Upper lobe of left lung (tissue), 6 donors: ENCODE measurements around the gene SULT2B1. TPM values are rescaled to one million over a fixed set of nuclear protein-coding genes. Genes with fewer than 3 reads are reported as not detected.
"Not testable (repeated sequence)": the region's sequence is repeated elsewhere in the genome, so short reads cannot be mapped to it uniquely, and the experiment has no call there.

ENCODE experiments used
- ATAC-seq, 2 donors: fragments of 200-7000 bp; cut with Tn5 transposase; one replicate each; pipeline ENCODE4 v1.9.1; 2022; ENCODE audit warnings: mild to moderate bottlenecking in 2 of 2, moderate library complexity in 2 of 2; ENCODE audit not compliant: low FRiP score in 2 of 2
- DNase-seq, 2 donors: peaks; one replicate each; pipeline ENCODE4 v3.0.0-alpha.2; 2019 to 2020
- H3K27ac ChIP-seq, 4 donors: fragments of 200-600 bp; sonication (generic); one replicate each; pipeline ENCODE4 v1.5.1; 2016 to 2019
- H3K27me3 ChIP-seq, 4 donors: fragments of 200-600 bp; sonication (generic); one replicate each; pipeline ENCODE4 v1.5.1; 2017 to 2019
- H3K36me3 ChIP-seq, 4 donors: fragments of 200-600 bp; sonication (generic); one replicate each; pipeline ENCODE4 v1.5.1; 2016 to 2019
- H3K4me1 ChIP-seq, 4 donors: fragments of 200-600 bp; sonication (generic); one replicate each; pipeline ENCODE4 v1.5.1; 2018 to 2019
- H3K4me3 ChIP-seq, 4 donors: fragments of 200-600 bp; sonication (generic); one replicate each; pipeline ENCODE4 v1.5.1; 2017 to 2019; ENCODE audit warnings: mild to moderate bottlenecking in 2 of 4, moderate library complexity in 1 of 4
- H3K9me3 ChIP-seq, 4 donors: fragments of 200-600 bp; sonication (generic); one replicate each; pipeline ENCODE4 v1.5.1; 2018 to 2019
- EP300 ChIP-seq, 4 donors: sonication (generic); formaldehyde crosslinking; IDR thresholded peaks; one replicate each; pipeline ENCODE4 v1.5.1; 2017; ENCODE audit warnings: antibody characterized with exemption in 4 of 4, control low read depth in 2 of 4
- POLR2A ChIP-seq, 4 donors: fragments of 450-650 bp; IDR thresholded peaks; one replicate each; pipeline ENCODE4 v1.5.1; 2016 to 2017; ENCODE audit warnings: antibody characterized with exemption in 4 of 4, mild to moderate bottlenecking in 2 of 4
- POLR2AphosphoS5 ChIP-seq, 2 donors: sonication (generic); formaldehyde crosslinking; IDR thresholded peaks; one replicate each; pipeline ENCODE4 v1.5.1; 2017; ENCODE audit warnings: antibody characterized with exemption in 2 of 2
- WGBS, 2 donors: methylation state at CpG; one replicate each; pipeline ENCODE4 v1.1.5; 2017 to 2018; 5-methylcytosine and 5-hydroxymethylcytosine counted together
- total RNA-seq, 6 donors: library from RNA; depleted of rRNA in 4 of 6; stranded (reverse); fragments of >200 nt in 4 of 6; gene quantifications; one replicate each; pipeline versions ENCODE4 v1.1.0 to v1.2.1, GENCODE V29; 2016 to 2021
- TF ChIP-seq, protein P1 (sequence below), 6 experiments: fragments of 450-650 bp in 4 of 6; fragments of 200-600 bp in 2 of 6; sonication (generic) in 2 of 6; IDR thresholded peaks; one replicate each; pipeline ENCODE4 v1.5.1; 2016 to 2019; ENCODE audit warnings: antibody characterized with exemption in 6 of 6
- donor health status: DM: no; HTN: no; CAD: no; lungs with moderate emphysema.
- donor health status: DM: no; HTN: yes; CAD: no; lungs with severe emphysema.

SULT2B1 gene
- total RNA-seq, 6 donors from 2014 or later, result 10.5 to 19.6 (median 15.2) TPM

DNA sequence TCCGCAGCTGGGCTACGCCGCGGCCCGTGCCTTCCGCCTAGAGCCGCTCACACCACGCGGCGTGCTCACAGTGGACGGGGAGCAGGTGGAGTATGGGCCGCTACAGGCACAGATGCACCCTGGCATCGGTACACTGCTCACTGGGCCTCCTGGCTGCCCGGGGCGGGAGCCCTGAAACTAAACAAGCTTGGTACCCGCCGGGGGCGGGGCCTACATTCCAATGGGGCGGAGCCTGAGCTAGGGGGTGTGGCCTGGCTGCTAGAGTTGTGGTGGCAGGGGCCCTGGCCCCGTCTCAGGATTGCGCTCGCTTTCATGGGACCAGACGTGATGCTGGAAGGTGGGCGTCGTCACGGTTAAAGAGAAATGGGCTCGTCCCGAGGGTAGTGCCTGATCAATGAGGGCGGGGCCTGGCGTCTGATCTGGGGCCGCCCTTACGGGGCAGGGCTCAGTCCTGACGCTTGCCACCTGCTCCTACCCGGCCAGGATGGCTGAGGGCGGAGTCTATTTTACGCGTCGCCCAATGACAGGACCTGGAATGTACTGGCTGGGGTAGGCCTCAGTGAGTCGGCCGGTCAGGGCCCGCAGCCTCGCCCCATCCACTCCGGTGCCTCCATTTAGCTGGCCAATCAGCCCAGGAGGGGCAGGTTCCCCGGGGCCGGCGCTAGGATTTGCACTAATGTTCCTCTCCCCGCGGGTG lies 77.8 kb downstream of the SULT2B1 start:
- peak; percentile 24 to 87 for DNase-seq

DNA sequence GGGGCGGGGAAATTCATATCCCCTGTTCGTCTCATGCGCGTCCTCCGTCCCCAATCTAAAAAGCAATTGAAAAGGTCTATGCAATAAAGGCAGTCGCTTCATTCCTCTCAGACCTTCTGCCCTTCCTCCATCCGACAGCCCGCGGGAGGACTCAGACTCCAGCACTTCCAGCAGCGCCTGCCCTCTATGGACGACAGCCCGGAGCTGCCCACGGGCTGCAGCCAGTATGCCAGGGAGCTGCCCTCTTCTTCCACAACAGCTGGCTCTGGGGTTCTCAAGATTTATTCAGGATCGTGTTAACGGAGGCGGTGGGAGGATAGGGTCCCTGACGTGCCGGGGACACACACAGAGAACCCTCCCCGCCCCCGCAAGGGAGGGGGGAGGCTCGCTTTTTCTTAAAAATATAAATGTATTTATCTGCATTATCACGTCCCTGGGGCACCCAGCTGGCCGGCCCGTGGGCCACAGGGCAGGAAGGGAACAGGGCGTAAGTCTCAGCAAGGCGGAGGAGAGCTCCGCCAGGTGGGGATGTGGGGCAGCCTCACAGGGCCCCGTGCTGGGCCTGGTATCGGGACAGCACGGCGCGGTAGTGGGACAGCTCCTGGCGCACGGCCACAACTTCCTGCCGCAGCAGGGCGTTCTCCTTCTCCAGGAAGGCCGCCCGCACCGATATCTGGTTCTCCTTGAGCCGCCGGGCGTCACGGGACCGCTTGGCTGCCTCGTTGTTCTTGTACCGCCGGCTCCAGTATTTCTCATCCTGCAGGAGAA lies 78.5 kb downstream of the SULT2B1 start:
- TF ChIP-seq EP300 (IDR thresholded peaks at IDR 0.05) (no peak), POLR2A (IDR thresholded peaks at IDR 0.05) (no peak), POLR2AphosphoS5 (IDR thresholded peaks at IDR 0.05) (peak; percentile 50 to 63)
- TF ChIP-seq, protein P1, sequence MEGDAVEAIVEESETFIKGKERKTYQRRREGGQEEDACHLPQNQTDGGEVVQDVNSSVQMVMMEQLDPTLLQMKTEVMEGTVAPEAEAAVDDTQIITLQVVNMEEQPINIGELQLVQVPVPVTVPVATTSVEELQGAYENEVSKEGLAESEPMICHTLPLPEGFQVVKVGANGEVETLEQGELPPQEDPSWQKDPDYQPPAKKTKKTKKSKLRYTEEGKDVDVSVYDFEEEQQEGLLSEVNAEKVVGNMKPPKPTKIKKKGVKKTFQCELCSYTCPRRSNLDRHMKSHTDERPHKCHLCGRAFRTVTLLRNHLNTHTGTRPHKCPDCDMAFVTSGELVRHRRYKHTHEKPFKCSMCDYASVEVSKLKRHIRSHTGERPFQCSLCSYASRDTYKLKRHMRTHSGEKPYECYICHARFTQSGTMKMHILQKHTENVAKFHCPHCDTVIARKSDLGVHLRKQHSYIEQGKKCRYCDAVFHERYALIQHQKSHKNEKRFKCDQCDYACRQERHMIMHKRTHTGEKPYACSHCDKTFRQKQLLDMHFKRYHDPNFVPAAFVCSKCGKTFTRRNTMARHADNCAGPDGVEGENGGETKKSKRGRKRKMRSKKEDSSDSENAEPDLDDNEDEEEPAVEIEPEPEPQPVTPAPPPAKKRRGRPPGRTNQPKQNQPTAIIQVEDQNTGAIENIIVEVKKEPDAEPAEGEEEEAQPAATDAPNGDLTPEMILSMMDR (IDR thresholded peaks at IDR 0.05), result peak in 2 of 6 experiments; percentile 19 to 28
- Histone ChIP-seq H3K36me3 (peaks cover 0 to 25% (median 6%) of the 10 kb centered on the region in 4 donors), H3K9me3 (no peaks in the 10 kb centered on the region), H3K4me3 (peak overlapping the region in 1 of 4 donors; percentile 4), H3K4me1 (peaks cover 53 to 61% (median 56%) of the 10 kb centered on the region in 4 donors), H3K27me3 (no peaks in the 10 kb centered on the region), H3K27ac (peak overlapping the region; percentile 70 to 94 (median 78))
- 34 to 35% methylated on average over 34 to 46 of the region's 47 CpGs for WGBS, 2 donors
- DNase-seq (peak; percentile 80 to 88), ATAC-seq (no peak)

More for the DNA sequence above, 77.8 kb downstream of the SULT2B1 start:
- 66 to 77% methylated on average over 32 to 40 of the region's 48 CpGs for WGBS, 2 donors
- Histone ChIP-seq H3K9me3 (no peaks in the 10 kb centered on the region), H3K36me3 (peaks cover 0 to 25% (median 6%) of the 10 kb centered on the region in 4 donors), H3K4me3 (no peak overlapping the region), H3K4me1 (peaks cover 50 to 61% (median 57%) of the 10 kb centered on the region in 4 donors), H3K27ac (peak overlapping the region; percentile 70 to 94 (median 78)), H3K27me3 (no peaks in the 10 kb centered on the region)
- TF ChIP-seq POLR2A (IDR thresholded peaks at IDR 0.05) (no peak), EP300 (IDR thresholded peaks at IDR 0.05) (no peak), POLR2AphosphoS5 (IDR thresholded peaks at IDR 0.05) (no peak)
- TF ChIP-seq, protein P1 (IDR thresholded peaks at IDR 0.05), result no peak
- peak in 1 of 2 donors; percentile 0 for ATAC-seq

DNA sequence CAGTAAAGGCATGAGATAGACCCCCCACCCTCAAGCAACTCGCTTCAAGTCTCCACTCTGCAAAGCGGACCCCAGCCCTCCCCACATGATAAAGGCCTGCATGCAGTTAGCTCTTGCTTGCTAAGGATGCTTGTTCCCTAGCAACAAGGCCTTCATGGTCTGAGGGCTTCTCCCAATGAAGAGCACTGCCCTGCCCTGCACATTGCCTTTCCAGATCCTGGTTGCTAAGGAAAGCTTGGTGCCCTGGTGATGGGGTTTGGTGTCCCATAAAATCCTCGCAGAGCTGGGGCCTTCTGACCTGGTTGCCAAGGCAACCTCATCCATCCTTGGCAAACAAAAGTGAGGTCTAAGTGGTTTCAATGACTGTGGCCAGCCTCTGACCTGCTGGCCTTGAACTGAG lies 79.3 kb downstream of the SULT2B1 start:
- DNase-seq, result no peak
- H3K27ac ChIP-seq, result peak overlapping the region; percentile 70 to 97 (median 89)
- H3K4me1 ChIP-seq, result peaks cover 59 to 68% (median 62%) of the 10 kb centered on the region in 4 donors
- ATAC-seq, result no peak
- peaks cover 0 to 19% (median 3%) of the 10 kb centered on the region in 4 donors for H3K36me3 ChIP-seq
- H3K9me3 ChIP-seq, result no peaks in the 10 kb centered on the region
- no peak overlapping the region for H3K4me3 ChIP-seq
- TF ChIP-seq EP300 (IDR thresholded peaks at IDR 0.05), result no peak
- no peaks in the 10 kb centered on the region for H3K27me3 ChIP-seq
- WGBS, 2 donors, result 67 to 80% methylated on average over 1 to 3 of the region's 3 CpGs

DNA sequence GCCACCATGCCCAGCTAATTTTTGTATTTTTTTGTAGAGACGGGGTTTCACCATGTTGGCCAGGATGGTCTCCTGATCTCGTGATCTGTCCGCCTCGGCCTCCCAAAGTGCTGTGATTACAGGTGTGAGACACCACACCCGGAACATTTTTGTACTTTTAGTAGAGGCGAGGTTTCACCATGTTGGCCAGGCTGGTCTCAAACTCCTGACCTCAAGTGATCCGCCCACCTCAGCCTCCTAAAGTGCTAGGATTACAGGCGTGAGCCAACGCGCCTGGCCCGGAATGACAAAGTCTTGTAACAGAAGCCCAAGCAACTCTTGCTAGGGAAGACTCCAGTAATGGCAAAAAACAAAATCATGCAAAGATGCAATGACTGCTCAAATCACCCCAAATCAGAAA lies 80.3 kb downstream of the SULT2B1 start:
- 93 to 95% methylated on average over 11 of the region's 11 CpGs for WGBS, 2 donors
- H3K27me3 ChIP-seq, H3K9me3 ChIP-seq, H3K4me3 ChIP-seq, DNase-seq, ATAC-seq: not testable (repeated sequence)
- peaks cover 67 to 76% (median 71%) of the 10 kb centered on the region in 4 donors for H3K4me1 ChIP-seq
- H3K36me3 ChIP-seq, result peaks cover 0 to 13% (median 2%) of the 10 kb centered on the region in 4 donors
- peak overlapping the region; percentile 77 to 97 (median 93) for H3K27ac ChIP-seq

DNA sequence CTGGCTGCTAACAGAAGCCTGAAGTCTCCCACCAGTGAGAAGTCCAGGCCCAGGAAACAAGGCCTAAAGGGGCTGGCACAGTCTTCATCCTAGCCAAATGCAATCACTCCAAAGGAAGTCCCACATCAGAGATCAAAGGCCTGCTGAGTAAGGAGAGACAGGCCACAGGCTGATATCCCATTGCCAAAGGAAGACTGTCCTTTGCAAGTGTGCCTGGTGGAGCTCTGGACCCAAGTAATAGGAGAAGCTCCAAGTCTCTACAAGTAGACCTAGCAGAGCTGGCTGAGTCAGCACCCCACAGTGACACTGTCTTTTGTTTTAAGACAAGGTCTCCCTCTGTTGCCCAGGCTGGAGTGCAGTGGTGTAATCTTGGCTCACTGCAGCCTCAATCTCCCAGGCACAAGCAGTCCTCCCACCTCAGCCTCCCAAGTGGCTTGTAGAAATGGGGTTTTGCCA lies 80.7 kb downstream of the SULT2B1 start:
- no peak for TF ChIP-seq POLR2AphosphoS5 (IDR thresholded peaks at IDR 0.05)
- H3K27ac ChIP-seq, result peak overlapping the region; percentile 77 to 97 (median 93)
- no peaks in the 10 kb centered on the region for H3K27me3 ChIP-seq
- ATAC-seq (no peak), DNase-seq (peak in 1 of 2 donors; percentile 31)
- H3K36me3 ChIP-seq, result peaks cover 0 to 10% (median 2%) of the 10 kb centered on the region in 4 donors
- H3K9me3 ChIP-seq, result no peaks in the 10 kb centered on the region
- H3K4me3 ChIP-seq, result no peak overlapping the region
- H3K4me1 ChIP-seq, result peaks cover 67 to 77% (median 72%) of the 10 kb centered on the region in 4 donors
